ENCODE measurements around the gene XRCC5.
A peak's percentile ranks its signal among the peaks of the same experiment; 100 is the strongest.
"Not testable (repeated sequence)": the region's sequence is repeated elsewhere in the genome, so short reads cannot be mapped to it uniquely, and the experiment has no call there.

XRCC5 gene

DNA sequence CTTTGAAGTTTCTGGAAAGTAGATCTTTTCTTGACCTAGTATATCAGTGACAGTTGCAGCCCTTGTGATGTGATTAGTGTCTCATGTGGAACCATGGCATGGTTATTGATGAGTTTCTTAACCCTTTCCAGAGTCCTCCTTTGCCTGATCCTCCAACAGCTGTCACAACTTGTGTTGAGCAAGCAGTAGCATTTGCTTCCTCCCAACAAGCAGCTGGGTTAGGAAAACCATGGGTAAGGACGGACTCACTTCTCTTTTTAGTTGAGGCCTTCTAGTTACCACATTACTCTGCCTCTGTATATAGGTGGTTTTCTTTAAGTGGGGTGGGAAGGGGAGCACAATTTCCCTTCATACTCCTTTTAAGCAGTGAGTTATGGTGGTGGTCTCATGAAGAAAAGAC, 96.3 kb downstream of the XRCC5 start:
- no peak for DNase-seq

DNA sequence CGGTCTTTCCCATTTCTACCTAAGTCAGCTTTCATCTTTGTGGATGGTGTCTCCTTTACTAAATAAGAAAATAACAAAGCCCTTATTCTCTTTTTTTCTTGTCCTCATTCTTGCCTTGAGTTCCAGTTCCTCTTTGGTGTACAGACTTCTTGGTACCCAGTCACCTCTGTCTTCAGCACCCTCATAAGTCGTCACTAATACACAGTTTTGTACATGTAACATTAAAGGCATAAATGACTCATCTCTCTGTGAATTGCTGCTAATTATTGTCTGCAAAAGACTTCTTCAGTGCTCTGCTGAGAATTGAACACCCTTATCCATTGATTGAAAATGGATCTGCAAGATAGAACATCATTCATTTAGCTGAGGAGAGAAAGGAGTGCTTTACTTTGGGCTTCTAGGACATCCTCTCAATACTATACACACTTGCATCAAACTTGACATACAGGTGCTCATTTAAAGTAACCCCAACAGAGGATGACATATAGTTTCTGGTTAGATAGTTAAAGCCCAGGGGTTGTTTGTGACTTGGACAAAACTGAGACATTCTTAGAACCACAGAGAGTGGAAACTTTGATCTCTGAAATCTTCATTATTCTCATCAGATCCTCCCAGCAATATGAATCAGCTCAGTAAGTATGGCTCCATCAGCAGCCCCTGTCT, 97.0 kb downstream of the XRCC5 start:
- no peak for DNase-seq

DNA sequence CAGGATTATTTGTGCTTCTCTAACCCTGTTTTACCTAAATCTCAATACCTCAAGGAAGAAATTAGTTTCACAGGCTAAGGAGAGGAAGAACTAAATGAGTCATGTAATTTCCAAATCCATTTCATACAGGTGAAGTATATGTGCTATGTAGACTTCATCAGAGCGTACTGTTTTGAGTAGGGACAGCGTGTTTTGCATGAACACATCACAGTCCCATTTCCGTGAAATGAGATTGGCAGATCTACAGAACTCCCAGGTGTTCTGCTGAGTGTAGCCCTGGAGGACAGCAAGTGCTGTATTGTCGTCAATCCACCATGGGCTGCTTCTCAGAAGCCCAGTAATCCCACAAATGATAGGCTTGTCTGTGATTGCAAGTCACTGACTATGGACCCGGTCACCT, 97.7 kb downstream of the XRCC5 start:
- DNase-seq, result no peak

DNA sequence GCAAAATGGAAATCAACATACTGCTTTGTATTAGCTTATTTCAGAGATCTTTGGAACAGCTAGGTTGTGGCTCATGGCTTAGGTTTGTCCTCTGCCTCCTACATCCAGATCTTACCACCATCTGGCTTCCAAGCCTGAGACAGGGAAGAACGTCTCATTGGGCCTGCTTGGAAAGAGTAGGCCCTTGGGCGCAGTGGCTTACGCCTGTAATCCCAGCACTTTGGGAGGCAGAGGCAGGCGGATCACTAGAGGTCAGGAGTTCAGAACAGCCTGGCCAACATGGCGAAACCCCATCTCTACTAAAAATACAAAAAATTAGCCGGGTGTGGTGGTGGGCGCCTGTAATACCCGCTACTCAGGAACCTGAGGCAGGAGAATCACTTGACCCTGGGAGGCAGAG, 99.5 kb downstream of the XRCC5 start:
- DNase-seq, result not testable (repeated sequence)

DNA sequence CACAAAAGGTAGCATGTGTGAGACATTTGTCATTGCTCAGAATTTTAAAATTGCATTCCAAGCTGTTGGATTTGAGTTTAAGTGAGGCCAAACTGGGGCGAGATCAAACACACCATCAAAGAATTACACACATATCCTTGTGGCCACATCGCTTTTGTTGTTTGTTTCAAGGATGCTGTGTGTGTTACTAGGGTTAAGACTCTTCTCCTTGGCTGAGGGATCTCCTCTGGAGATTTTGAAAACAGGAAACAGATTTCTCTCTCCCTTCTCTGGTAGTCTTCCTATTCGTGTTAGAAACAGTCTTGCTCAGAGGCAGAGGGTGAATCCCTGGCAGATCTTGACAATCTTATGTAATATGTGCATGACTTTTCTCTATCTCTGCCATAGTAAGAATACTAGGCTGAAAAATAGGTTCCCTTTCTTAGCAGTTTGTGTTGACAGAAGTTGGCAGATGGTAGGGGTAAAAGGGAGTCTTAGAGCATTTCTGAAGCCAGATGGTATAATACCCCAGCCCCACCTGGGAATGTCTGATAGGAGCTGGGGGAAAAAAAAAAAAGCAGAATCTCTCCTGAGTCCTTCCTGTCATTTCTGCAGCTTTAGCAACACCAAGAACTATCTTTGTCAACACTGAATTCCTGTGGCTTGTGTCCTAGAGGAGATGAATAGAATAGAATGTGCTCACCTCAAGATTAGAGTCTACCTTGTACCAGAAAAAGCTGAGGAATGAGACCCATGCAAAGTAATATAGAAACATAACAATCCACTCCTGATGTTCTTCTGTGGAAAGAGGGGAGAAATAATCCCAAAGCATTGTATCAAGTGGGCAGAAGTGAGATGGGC, 101.8 kb downstream of the XRCC5 start:
- peak; percentile 93 for DNase-seq

DNA sequence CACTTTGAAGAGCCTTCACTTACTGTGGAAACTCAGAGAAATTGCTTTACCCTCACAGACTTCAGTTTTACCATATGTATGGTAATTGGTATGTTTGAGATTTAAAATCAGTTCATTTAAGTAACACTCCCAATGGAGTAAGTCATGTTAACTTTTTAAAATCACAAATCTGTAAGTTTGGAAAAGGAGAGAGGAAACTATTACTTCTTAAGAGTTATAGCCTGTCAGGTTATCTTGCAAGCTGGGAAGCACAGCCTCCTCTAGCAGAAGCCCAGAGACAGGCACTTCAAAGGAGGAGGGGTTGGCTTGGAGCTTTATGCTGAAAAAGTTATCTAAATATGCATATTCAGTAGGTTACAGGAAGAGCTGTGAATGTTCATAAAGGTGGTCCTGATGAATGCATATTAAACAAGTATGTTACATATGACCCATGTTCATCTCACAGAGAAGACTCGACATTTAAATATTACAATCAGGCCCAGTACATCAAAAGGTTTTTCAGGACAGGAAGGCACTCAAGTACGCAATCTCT, 102.5 kb downstream of the XRCC5 start:
- DNase-seq, result no peak

DNA sequence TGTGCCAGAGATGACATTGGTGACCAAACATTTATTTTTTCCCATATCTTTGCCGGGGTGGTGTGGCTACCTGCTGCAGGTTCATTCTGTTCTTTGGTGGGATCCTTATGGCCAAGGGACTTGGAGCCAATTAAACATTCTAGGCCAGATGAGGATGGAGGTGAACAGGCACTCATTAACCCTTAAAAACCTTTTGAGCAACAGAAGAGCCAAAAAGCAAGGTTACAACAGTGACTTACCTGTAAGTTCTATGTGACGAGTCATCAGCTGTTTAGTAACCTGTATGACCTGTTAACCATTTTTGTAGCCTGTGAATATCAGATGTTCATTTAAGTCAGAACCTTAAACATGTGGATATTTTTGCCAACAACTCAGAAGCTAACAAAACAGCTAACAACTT, 105.6 kb downstream of the XRCC5 start:
- no peak for DNase-seq

DNA sequence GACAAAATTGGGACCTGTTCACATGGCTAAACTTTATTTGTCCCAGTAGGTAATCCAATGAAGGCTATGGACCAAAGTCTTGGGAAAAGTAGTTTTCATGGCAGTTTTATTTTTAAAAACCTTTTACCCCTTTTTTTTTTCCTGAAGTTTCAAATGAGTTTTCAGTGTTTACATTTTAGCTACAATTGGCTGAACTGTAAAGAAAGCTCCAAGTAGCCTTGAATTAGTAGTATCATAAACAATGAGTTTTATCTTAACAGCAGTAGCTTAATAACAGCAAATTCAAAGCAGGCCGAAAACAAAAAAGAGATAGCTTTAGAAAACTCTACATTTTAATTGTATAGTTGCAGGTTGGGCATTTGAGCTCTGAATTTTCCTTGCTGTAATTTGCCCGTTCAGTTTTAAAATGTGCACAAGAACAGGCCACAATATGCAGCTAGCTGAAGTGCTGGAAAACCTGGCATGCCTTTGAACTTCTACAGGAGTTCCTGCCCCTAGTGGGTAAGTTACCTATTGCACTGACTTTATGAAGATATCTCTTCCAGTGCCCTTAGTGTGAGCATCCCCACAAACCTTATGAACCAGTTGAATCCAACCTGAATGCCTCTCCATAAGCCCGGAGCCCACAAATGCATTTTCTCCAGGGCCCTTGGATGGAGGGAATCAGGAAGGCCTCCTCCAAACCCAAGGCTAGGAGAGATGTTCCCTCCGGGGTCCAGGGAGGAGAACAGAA, 106.7 kb downstream of the XRCC5 start:
- DNase-seq, result peak; percentile 15

DNA sequence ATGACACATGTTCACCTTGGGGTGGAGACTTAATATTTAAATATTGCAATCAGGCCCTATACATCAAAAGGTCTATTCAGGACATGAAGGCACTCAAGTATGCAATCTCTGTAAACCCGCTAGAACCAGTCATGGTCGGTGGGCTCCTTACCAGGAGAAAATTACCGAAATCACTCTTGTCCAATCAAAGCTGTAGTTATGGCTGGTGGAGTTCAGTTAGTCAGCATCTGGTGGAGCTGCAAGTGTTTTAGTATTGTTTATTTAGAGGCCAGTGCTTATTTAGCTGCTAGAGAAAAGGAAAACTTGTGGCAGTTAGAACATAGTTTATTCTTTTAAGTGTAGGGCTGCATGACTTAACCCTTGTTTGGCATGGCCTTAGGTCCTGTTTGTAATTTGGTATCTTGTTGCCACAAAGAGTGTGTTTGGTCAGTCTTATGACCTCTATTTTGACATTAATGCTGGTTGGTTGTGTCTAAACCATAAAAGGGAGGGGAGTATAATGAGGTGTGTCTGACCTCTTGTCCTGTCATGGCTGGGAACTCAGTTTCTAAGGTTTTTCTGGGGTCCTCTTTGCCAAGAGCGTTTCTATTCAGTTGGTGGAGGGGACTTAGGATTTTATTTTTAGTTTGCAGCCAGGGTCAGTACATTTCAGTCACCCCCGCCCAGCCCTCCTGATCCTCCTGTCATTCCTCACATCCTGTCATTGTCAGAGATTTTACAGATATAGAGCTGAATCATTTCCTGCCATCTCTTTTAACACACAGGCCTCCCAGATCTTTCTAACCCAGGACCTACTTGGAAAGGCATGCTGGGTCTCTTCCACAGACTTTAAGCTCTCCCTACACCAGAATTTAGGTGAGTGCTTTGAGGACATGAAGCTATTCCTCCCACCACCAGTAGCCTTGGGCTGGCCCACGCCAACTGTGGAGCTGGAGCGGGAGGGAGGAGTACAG, 108.1 kb downstream of the XRCC5 start:
- no peak for DNase-seq

DNA sequence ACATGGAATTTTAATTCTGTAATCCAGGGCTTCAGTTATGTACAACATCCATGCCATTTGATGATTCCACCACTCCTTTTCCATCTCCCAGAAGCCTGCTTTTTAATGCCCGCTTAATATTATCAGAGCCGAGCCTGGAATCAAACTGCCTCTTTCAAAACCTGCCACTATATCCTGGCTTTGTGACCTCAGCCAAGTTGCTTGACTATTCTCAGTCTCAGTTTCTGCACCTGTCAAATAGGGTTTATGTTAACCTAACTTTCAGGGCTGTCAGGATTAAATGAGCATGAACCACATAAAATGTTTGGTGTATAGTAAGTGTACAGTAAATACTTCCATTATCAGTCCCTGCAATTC, 108.7 kb downstream of the XRCC5 start:
- no peak for DNase-seq

DNA sequence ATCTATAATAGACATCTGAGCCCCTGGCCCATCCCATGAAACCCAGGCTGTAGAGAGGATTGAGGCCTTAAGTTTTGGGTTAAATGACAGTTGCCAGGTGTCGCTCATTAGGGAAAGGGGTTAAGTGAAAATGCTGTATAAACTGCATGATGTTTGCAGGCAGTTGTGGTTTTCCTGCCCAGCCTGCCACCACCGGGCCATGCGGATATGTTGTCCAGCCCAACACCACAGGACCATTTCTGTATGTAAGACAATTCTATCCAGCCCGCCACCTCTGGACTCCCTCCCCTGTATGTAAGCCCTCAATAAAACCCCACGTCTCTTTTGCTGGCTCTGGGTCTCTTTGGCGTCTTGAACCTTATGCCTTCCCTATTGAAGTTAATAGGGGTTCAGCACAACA, 110.7 kb downstream of the XRCC5 start:
- DNase-seq, result no peak

DNA sequence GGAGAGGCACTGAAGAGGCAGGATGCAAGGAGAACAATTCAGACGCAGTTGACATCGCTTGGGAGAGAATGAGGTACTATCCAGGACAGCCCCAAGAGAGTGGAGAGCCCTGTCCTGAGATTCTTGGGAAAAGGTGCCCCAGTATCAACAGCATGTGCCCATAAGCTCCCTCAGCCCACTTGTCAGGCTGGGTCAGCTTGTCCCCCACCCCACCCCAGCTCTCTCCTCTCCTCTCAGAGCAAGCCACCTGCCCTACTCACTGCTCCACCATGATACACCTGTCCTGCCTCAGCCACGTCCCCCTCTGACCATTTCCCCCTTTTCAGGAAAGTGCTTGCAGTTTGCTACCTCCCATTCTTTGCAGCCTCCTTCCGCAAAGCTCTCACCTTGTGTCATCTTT, 111.8 kb downstream of the XRCC5 start:
- no peak for DNase-seq

DNA sequence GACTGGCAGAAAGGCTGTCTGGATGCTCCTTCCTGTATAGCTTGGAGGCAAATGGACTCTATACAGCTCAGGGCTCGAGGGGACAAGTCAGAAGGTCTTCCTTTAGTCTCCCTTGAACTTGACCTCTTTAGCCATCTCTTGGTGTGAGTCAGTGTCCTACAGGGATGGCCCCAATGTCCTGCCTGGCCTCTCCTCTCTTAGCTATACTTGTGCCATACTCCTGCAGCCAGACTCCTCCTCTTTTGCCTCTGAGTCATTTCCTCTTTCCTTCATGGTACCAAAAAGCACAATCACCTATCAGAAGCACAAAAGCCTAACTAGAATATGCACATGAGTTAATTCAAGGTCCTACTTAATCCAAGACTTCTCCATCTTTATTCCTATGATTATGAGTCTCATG, 112.7 kb downstream of the XRCC5 start:
- no peak for DNase-seq

DNA sequence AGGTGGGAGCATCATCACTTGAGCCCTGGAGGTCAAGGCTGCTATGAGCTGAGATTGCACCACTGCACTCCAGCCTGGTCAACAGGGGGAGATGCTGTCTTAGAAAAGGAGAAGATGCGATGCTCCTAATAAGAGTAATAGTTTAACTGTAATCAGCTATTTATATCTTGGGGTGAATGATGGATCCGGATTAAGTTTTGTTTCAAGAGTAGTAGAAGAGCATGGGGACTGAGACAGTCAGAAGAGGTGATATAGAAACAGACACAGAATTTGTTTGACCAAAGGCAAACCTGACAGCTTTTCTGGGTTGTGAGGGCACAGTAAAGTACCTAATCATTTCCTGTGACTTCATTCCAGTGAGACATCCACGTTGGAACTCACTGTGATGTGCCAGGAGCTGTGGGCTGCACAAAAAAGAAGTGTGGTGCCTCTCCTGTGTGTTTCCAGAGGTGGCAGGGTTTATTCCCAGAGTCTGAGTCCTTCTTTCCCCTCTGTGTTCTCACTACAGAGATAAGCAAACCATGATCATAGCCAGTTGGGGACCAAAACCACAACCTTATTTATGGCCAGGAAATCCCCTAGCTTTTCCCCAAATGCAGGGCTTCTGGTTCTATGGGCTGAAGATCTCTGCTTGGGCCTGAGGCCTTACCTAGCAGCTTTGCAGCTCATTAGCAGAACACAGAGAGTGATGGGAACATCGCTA, 113.7 kb downstream of the XRCC5 start:
- no peak for DNase-seq

DNA sequence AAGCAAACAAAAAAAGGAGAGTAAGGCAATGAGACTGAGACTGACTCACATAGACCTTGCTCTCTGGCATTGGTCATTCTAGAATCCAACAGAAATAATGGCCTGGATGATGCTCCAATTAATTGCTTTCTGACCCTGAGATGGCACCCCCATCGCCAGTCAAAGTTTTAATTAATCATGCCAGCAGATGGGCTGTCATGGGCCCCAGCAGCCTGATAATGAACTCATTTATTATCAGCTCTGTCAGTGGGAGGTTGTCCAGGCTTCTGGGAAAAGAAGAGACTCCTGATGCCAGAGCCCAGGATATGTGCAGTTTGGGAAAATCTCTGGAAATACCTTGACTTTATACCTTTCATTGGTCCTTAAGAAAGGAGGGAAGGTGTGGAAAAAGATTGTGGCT, 115.2 kb downstream of the XRCC5 start:
- no peak for DNase-seq

DNA sequence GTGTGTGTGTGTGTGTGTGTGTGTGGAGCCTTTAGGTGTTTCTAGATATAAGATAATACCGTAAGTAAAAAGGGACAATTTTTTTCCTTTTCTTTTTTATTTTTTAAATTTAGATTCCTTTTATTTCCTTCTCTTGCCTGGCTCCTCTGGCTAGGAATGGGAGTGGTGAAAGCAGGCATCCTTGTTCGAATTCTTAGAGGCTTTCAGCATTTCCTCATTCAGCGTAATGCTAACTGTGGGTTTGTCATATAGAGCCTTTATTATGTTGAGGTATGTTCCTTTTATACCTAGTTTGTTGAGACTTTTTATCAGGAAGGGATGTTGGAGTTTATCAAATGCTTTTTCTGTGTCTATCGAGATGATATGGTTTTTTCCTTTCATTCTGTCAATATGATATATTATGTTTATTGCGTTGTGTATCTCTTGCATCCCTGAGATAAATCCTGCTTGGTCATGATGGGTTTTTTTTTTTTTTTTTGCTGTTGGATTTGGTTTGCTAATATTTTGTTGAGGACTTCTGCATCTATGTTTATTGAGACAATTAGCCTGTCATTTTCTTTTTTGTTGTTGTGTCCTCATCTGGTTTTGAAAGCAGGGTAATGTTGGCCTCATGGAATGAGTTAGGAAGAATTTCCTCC, 120.2 kb downstream of the XRCC5 start:
- no peak for DNase-seq

DNA sequence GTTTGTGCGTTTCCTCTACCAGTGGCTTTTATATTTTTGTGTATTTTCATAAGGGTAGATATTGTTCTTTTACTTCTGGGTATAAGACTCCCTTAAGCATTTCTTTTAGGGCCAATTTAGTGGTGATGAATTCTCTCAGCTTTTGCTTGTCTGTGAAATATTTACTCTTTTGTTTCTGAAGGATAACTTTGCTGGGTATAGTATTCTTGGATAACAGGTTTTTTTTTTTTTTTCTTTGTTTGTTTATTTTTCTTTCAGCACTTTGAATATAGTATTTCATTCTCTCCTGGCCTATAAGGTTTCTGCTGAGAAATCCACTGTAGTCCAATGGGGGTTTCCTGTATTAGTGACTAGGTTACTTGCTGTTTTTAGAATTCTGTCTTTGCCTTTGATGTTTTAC, 122.7 kb downstream of the XRCC5 start:
- DNase-seq, result no peak

DNA sequence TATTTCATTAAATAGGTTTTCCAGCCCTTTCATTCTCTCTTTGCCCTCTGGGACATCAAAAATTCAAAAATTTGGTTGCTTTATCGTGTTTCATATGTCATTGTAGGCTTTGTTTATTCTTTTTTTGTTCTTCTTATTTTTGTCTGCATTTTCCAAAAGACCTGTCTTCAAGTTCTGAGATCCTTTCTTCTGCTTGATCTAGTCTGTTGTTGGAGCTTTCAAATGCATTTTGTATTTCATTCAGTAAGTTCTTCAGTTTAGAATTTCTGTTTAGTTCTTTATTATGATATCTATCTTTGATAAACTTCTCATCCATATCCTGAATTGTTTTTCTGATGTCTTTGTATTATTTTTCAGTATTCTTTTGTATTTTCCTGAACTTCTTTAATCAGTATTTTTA, 123.6 kb downstream of the XRCC5 start:
- no peak for DNase-seq

DNA sequence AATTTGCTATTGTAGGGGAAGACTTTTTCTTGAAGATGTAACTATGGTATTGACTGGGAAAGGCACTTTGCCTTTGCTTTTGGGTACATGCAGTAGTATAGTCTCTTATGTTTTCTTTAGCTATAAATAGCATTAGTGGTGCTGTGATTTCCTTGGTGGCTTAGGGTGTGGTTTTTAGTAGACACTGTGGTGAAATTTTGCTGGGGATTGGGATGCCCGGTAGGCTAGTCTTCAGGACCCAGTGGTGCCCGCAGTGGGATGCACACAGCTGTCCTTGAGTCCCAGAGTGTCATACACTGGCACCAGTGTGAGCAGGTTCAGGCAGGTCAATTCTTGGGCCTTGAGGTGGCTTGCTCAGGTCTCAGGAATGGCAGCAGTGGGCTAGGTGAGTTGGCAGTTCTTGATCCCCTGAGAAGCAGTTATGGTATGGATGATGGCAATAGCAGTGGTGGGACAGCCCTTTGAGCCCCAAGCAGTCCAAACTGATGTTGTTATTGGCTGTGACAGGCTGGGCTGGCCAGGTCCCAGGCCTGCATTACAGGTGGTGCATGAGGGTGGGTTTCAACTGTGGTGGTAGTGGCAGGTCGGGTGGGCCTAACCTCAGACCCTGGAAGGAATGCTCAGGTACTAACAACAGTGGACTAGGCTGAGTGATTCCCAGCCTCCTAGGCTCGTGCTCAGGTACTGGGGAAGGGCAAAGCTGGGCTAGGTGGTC, 124.3 kb downstream of the XRCC5 start:
- no peak for DNase-seq

DNA sequence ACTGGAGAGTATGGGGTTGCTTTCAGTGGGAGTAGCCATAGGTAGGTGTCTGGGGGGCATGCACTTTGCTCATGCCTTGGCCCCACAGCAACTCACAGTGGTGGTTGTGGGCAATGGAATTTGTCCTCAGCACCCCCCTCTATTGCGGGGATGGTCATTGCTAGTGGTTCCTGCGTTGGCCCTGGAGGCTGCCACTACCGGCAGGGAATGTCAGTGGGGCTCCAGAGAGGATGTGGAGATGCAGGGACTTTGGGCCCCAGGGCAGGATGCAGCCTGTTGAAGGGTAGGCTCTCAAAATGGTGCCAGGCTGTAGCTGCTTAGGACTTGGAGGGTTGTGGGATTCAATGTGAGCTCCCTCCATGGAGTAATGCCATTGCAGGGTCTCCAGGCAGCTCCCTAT, 125.0 kb downstream of the XRCC5 start:
- DNase-seq, result no peak

DNA sequence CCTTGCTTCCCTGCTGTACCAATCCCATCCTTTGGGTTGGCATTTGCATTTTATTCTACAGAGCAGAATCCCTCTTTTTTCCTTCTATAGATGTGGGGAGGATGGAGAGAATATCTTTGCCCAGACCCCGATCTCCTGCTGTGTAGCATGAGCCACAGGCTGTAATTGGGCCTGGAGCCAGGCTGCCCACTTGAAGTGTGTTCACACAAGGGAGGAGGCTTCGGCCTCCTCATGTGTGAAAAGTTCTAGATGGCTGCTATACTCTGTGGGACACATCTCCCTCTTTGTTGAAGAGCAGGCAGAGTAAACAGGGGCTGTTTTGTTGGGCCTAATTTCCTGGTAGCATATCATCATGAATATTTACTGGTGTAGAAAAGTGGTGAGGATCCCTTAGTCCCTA, 126.3 kb downstream of the XRCC5 start:
- DNase-seq, result no peak
